Mononuclear cell (primary cell): ENCODE data around the gene TREML4. TPM values are rescaled to one million over a fixed set of nuclear protein-coding genes. Genes with fewer than 3 reads are reported as not detected.

Experiments
- H3K27me3 ChIP-seq: 2 replicates; pipeline ENCODE4 v1.6.0; 2011; ENCODE audit warnings: low read length, control low read depth; ENCODE audit not compliant: insufficient read depth
- H3K4me1 ChIP-seq: 2 replicates; pipeline ENCODE4 v1.5.1; 2011; ENCODE audit warnings: mild to moderate bottlenecking, low read length, control low read depth; ENCODE audit not compliant: insufficient read depth
- H3K4me3 ChIP-seq: 2 replicates; pipeline ENCODE4 v1.5.1; 2011; ENCODE audit warnings: mild to moderate bottlenecking, low read length, moderate library complexity
- H3K9me3 ChIP-seq: 2 replicates; pipeline ENCODE4 v1.5.1; 2011; ENCODE audit warnings: low read depth, mild to moderate bottlenecking, control low read depth, low read length
- total RNA-seq: library from RNA; depleted of rRNA; stranded (reverse); fragments of >200 nt; gene quantifications from one replicate; pipeline ENCODE4 v1.2.3, GENCODE V29; 2012

The TREML4 gene
- total RNA-seq, 1 donor = not detected

DNA sequence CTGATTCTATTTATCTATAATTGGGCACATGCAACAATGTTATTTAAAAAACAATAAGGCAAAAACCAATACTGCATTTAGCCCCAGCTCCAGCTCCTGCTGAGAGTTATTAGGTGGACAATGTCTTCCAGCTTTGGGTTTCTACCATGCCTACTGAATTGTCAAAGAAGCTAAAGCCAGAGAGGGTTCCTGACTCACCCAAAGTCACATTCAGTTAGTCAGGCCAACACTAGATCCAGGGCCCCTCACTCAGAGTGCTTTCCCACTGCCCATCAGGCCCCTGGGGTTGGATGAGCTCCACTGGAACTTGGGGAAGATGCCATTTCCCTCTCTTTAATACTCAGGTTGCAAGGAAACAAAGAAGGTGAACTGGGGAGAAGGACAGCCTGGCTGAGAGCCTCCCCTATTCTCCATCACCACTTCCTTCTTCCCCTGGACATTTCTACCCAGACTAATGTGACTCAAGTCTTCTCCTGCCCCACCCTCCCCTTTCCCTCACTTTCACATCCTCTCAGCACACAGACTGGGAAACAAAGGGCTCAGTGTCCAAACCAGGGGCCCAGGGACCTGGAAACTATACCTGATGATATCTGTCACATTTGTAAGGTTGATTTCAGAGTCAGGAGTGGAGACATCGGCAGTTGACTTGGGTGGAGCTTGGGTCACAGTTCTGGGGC, 52.4 kb downstream of the TREML4 start:
- Histone ChIP-seq H3K4me3 (no peak overlapping the region), H3K9me3 (no peaks in the 10 kb centered on the region), H3K4me1 (peaks cover 76% of the 10 kb centered on the region)

DNA sequence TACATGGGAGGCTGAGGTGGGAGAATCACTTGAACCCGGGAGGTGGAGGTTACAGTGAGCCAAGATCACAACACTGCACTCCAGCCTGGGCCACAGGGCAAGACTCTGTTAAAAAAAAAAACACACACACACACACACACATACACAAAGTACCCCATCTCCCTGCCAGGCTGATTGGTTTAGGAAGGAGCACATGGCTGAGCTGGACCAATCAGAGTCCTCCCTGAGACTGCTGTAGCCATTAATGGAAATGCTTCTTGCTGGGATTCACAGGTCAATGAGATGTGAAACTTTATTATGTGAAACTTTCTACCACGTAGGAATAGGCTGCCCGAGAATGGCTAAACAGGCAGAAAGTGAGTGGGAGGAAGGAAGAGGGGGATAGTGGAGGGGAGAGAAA, 55.5 kb downstream of the TREML4 start:
- Histone ChIP-seq H3K4me1 (peaks cover 60% of the 10 kb centered on the region), H3K4me3 (no peak overlapping the region), H3K27me3 (no peaks in the 10 kb centered on the region), H3K9me3 (no peaks in the 10 kb centered on the region)

More for the DNA sequence above, 52.4 kb downstream of the TREML4 start:
- no peaks in the 10 kb centered on the region for H3K27me3 ChIP-seq

DNA sequence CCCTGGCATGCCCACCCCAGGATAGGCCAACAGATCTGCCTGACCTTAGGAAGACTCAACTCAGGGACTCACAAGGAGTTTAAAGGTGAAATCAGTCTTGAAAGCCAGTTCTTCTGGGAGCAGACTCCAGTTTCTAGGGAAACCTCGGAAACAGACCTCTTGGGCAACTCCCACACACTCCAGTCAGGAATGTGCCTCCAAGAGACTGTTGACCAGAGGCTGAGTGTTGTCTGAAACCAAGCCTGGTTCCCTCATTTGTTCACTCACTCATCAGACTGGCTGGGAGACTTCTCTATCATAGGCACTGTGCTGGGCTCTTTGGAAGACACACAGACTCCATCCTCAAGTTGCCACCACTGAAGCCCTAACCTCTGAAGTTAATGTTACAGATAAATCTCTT, 56.6 kb downstream of the TREML4 start:
- Histone ChIP-seq H3K9me3 (no peaks in the 10 kb centered on the region), H3K4me3 (peak overlapping the region; percentile 30), H3K27me3 (no peaks in the 10 kb centered on the region), H3K4me1 (peaks cover 49% of the 10 kb centered on the region)

DNA sequence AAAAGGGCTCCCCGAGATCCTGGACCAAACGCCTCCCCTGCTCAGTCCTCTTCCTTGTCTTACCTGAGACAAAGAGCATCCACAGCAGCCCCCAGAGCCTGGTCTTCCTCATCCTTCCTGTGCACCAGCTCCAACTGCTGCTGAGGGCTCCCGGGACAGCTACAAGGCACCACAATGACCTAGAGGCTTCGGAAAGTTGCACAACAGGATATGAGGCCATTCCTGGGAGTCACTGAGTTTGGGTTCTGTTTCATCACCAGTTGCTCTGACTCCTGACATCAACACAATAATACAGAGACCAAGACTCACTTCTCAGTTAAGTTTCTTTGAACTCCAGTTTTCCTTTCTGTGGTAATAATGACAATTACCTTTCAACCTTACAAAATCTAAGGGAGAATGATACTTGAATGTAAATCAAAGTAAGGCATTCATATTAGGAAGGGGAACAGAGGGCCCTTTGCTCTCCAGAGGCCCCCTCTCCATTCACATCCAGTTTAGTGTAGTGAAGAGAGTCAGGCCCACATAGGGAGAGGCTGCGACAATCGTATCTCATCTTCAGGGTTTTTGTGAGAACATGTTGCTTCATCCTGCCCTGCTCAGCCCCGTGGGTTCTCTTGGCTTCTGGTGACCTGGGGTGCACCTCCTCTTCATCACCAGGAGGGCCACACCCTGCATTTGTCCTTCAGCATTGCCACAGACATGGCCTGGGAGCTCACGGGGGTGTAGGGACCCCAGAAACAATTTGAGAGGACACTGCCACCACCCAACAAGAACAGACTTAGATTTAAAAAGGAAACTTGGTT, 58.6 kb downstream of the TREML4 start, which contains the start of gene TREM1:
Gene TREM1, minus strand, starts transcription at position 139 of the 803 bp plus-strand sequence. Its CDS starts 27 bp downstream, at position 112.
- H3K27me3 ChIP-seq = no peaks in the 10 kb centered on the region
- no peaks in the 10 kb centered on the region for H3K9me3 ChIP-seq
- H3K4me3 ChIP-seq = peak within 1 kb of the TSS; percentile 30
- peaks cover 40% of the 10 kb centered on the region for H3K4me1 ChIP-seq

GRCh38 chr6:41288030-41288753, 60.0 kb downstream of the TREML4 start:
- H3K9me3 ChIP-seq = no peaks in the 10 kb centered on the region
- peaks cover 36% of the 10 kb centered on the region for H3K4me1 ChIP-seq

More at GRCh38 chr6:41288030-41288753, 60.0 kb downstream of the TREML4 start:
- H3K27me3 ChIP-seq = no peaks in the 10 kb centered on the region
- no peak overlapping the region for H3K4me3 ChIP-seq

Other genes with a start within 250 kb of the TREML4 start
- gene UNC5CL, start 189.1 kb upstream of the TREML4 start, total RNA-seq = 1.2 TPM
- not detected for gene TSPO2, start 185.9 kb upstream of the TREML4 start, total RNA-seq
- gene APOBEC2, start 175.1 kb upstream of the TREML4 start, total RNA-seq = not detected
- gene OARD1, start 156.0 kb upstream of the TREML4 start, total RNA-seq = 28.2 TPM
- gene NFYA, start 155.4 kb upstream of the TREML4 start, total RNA-seq = 16.6 TPM
- 41.7 TPM for gene TREML1, start 74.0 kb upstream of the TREML4 start, total RNA-seq
- gene TREM2, start 65.2 kb upstream of the TREML4 start, total RNA-seq = not detected
- 1.2 TPM for gene TREML2, start 27.2 kb upstream of the TREML4 start, total RNA-seq
- 103 TPM for gene TREM1, start 58.3 kb downstream of the TREML4 start, total RNA-seq
- not detected for gene NCR2, start 107.3 kb downstream of the TREML4 start, total RNA-seq